A673 (cell line): ENCODE results near the gene GPR152. TPM values are rescaled to one million over a fixed set of nuclear protein-coding genes. Genes with fewer than 3 reads are reported as not detected.

ENCODE experiments used
- BruUV-seq: library from RNA; stranded (reverse); fragments of 400-500 nt; replicated peaks from 2 replicates; lab custom pipeline; 2021; lab: Mats Ljungman, UMichigan
- CTCF ChIA-PET: fragments of 300-600 bp; sonication (Branson Sonifier 250); formaldehyde crosslinking; loops from one replicate; lab custom pipeline; 2022; ENCODE audit warnings: antibody characterized with exemption; lab: Charles Lee
- POLR2A ChIA-PET: fragments of 300-600 bp; sonication (Branson Sonifier 250); formaldehyde crosslinking; loops from one replicate; lab custom pipeline; 2022; ENCODE audit warnings: antibody characterized with exemption; ENCODE audit not compliant: low non-redundant PET; lab: Charles Lee
- DNase-seq: peaks from one replicate; pipeline ENCODE4 v3.0.0-alpha.2; 2015; ENCODE audit warnings: low spot score
- H3K27ac ChIP-seq: fragments of 200-600 bp; sonication (generic); 2 replicates; pipeline ENCODE4 v1.5.1; 2016; ENCODE audit warnings: mixed run types, low read depth, mild to moderate bottlenecking, mixed read lengths, antibody characterized with exemption, low read length; ENCODE audit not compliant: poor library complexity, severe bottlenecking
- H3K27me3 ChIP-seq: fragments of 200-600 bp; sonication (generic); replicated peaks from 2 replicates; pipeline ENCODE4 v1.6.1; 2017; ENCODE audit warnings: mixed run types, low read depth, mild to moderate bottlenecking, mixed read lengths, antibody characterized with exemption, low read length; ENCODE audit not compliant: insufficient read depth, poor library complexity
- H3K36me3 ChIP-seq: fragments of 200-600 bp; sonication (generic); 2 replicates; pipeline ENCODE4 v1.6.1; 2016; ENCODE audit warnings: mixed run types, mild to moderate bottlenecking, mixed read lengths, antibody characterized with exemption, low read length; ENCODE audit not compliant: insufficient read depth, poor library complexity, severe bottlenecking
- H3K4me1 ChIP-seq: fragments of 200-600 bp; sonication (generic); 2 replicates; pipeline ENCODE4 v1.6.1; 2017; ENCODE audit warnings: mixed run types, mild to moderate bottlenecking, mixed read lengths, antibody characterized with exemption, low read length; ENCODE audit not compliant: insufficient read depth, poor library complexity, severe bottlenecking
- H3K4me3 ChIP-seq: fragments of 200-600 bp; sonication (generic); 2 replicates; pipeline ENCODE4 v1.5.1; 2016; ENCODE audit warnings: low read depth, mixed run types, mild to moderate bottlenecking, mixed read lengths, low read length; ENCODE audit not compliant: poor library complexity, severe bottlenecking
- H3K9me3 ChIP-seq: fragments of 200-600 bp; sonication (generic); 2 replicates; pipeline ENCODE4 v1.6.1; 2016; ENCODE audit warnings: mixed run types, low read depth, mild to moderate bottlenecking, mixed read lengths, antibody characterized with exemption, low read length; ENCODE audit not compliant: poor library complexity, severe bottlenecking
- CTCF ChIP-seq: fragments of 300-800, 200-600 bp; sonication (generic); conservative IDR thresholded peaks from 2 replicates; pipeline ENCODE4 v1.5.1; 2017; ENCODE audit warnings: low read depth, mild to moderate bottlenecking, antibody characterized with exemption, low read length, moderate library complexity, mixed read lengths
- EZH2 ChIP-seq: fragments of 200-600 bp; sonication (generic); IDR thresholded peaks from 2 replicates; pipeline ENCODE4 v1.6.1; 2017; ENCODE audit warnings: borderline replicate concordance, low read depth, mild to moderate bottlenecking, mixed read lengths, antibody characterized with exemption, low read length; ENCODE audit not compliant: poor library complexity, severe bottlenecking
- intact Hi-C: fragments of 100-400 bp; cut with micrococcal nuclease; formaldehyde crosslinking; loops from one replicate; pipeline ENCODE4 v1.10.0; 2022; ENCODE audit not compliant: unreplicated experiment
- total RNA-seq: library from RNA; stranded (reverse); gene quantifications from 2 replicates; pipeline ENCODE4 v1.2.3, GENCODE V29; 2021

Gene GPR152
- total RNA-seq, 1 experiment from 2014 or later = not detected

DNA sequence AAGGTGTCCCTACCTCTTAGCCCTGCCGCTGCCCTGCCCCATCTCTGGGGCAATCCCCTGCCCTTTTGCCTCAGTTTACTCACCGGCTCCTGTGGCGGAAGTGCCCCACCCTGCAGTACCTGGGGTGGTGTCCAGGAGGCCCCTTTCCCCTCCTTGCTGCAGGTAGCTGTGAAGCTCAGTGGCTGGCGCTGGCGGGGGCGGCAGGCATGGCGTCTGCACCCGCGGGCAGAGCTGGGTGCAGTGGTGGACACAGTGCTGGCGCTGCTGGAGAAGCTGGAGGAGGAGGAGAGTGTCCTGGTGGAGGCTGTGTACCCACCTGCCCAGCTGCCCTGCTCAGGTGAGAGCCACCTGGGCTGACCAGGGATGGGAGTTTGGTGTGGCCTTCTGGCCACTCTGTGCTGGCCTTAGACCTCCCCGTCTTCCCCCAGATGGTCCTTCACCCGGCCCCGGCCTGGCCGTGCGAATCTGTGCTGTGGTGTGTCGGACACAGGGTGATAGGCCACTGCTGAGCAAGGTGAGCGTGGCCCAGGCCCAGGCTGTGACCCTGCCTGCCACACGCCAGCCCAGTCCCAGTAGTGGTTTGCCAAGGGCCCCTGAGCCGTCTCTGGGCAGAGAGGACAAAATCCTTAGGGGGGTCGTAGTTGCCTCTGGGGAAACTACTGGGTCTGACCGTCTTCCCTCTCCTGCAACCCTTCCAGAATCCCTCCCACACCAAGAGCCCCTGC lies 33.0 kb downstream of the GPR152 start:
- intact Hi-C loops = no loop called here
- DNase-seq = no peak
- H3K4me3 ChIP-seq = peak overlapping the region; percentile 51
- ChIA-PET POLR2A (no interaction called here), CTCF (no interaction called here)
- TF ChIP-seq CTCF = no peak
- TF ChIP-seq EZH2 = no peak
- no peaks in the 10 kb centered on the region for H3K36me3 ChIP-seq
- H3K27ac ChIP-seq = no peak overlapping the region
- H3K27me3 ChIP-seq = no peaks in the 10 kb centered on the region
- H3K4me1 ChIP-seq = peaks cover 36% of the 10 kb centered on the region
- no TSS peak for BruUV-seq
- H3K9me3 ChIP-seq = no peaks in the 10 kb centered on the region

- ChIA-PET POLR2A (no interaction called here), CTCF (no interaction called here)
- H3K4me1 ChIP-seq = peaks cover 36% of the 10 kb centered on the region
- intact Hi-C loops = no loop called here
- H3K27me3 ChIP-seq = no peaks in the 10 kb centered on the region
- BruUV-seq = no TSS peak
- H3K27ac ChIP-seq = no peak overlapping the region
- H3K9me3 ChIP-seq = no peaks in the 10 kb centered on the region
- DNase-seq = no peak
- no peaks in the 10 kb centered on the region for H3K36me3 ChIP-seq
- no peak for TF ChIP-seq CTCF
- no peak for TF ChIP-seq EZH2
- H3K4me3 ChIP-seq = no peak overlapping the region
Observed at GRCh38 chr11:67418476-67419281, 33.9 kb downstream of the GPR152 start.

DNA sequence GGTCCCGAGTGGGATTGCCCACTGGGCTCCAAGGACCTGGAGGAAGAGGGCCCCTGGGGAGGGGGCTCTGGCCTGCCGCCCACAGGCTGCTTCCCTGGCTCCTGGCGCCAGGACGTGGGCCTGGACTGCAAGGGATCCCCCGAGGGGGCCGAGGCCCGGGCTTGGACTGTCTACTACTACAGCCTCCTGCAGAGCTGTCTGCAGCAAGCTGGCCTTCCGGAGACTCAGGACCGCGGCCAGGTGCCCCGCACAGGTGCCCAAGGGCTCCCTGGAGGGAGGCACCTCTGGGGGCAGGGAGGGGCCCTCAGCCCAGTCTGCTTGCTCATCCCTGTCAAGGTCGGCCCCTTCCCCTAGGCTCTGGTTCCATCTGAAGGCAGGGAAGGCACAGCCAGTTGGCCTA lies 35.1 kb downstream of the GPR152 start:
- Histone ChIP-seq H3K4me1 (peaks cover 36% of the 10 kb centered on the region), H3K27ac (peak overlapping the region; percentile 27), H3K4me3 (no peak overlapping the region), H3K9me3 (no peaks in the 10 kb centered on the region), H3K36me3 (no peaks in the 10 kb centered on the region), H3K27me3 (no peaks in the 10 kb centered on the region)
- ChIA-PET CTCF (interaction anchor here (0.6 to 1.0 kb wide), 2 partner anchors 16 to 147 kb away, joined by 3 to 4 read pairs; partner anchors contain the start of gene PPP1CA), POLR2A (no interaction called here)
- intact Hi-C loops = no loop called here
- TF ChIP-seq EZH2 = no peak
- no peak for TF ChIP-seq CTCF
- no TSS peak for BruUV-seq
- no peak for DNase-seq
